NCI-H446 (cell line): ENCODE data around the gene ZC3H12D.
"Not testable (repeated sequence)": the region's sequence is repeated elsewhere in the genome, so short reads cannot be mapped to it uniquely, and the experiment has no call there.

Experiments used
- DNase-seq, 2 experiments: peaks; one replicate each; lab custom pipeline; 2025; lab: John Stamatoyannopoulos, UW

Gene ZC3H12D

GRCh38 chr6:149484733-149485700 is at the start of gene ZC3H12D:
Gene ZC3H12D, minus strand, starts transcription at chr6:149485014. Its CDS starts 10,471 bp downstream, at chr6:149474543.
- no peak for DNase-seq

DNA sequence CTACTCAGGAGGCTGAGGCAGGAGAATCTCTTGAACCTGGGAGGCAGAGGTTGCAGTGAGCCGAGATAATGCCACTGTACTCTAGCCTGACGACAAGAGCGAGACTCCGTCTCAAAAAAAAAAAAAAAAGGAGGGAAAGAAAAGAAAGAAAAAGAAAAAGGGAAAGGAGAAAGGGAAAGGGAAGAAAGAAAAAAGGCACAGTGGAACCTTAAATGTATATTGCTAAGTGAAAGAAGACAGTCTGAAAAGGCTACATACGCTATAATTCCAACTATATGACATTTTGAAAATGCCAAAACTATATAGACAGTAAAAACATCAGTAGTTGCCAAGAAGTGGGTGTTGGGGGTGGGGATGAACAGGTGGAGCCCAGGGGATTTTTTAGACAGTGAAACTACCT is 44.8 kb upstream of the ZC3H12D start:
- no peak for DNase-seq

DNA sequence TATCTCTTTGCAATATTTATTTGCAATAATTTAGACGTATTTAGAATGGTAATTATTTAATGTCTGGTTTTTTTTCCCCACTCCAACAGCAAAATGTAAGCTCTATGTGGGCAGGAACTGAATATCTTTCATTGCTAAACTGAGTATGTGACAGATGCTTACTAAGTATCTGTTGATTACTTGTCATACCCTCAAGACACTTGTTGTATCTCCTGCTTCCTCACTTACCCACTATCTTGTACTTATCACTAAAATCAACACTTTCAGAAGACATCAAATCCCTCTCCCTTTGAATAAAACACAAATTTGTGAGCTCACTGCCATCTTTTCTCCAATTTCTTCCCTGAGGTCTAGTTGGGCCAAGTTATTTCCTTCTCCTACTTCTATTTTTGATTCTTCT is 30.7 kb upstream of the ZC3H12D start:
- no peak for DNase-seq

GRCh38 chr6:149513915-149514314 is 29.1 kb upstream of the ZC3H12D start:
- DNase-seq, result no peak

- no peak for DNase-seq
These were observed 26.1 kb upstream of the ZC3H12D start for GRCh38 chr6:149510793-149511512.

- no peak for DNase-seq
These were observed 23.7 kb upstream of the ZC3H12D start for GRCh38 chr6:149508485-149508884.

DNA sequence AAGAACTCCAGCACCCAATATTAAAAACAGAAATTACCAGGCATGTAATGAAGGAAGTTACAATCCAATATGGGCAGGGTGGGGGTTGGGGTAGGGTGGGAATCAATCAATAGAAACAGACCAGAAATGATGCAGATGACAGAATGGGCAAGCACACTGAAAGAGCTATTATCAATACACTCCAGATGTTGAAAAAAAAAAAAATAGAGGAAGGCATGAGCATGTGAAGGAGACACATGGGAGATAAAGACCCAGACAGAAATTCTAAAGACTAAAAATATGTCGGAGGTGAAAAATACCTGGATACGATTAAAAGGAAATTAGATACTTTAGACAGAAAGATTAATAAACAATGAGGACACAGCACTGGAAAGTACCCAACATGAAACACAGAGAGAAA is 19.1 kb upstream of the ZC3H12D start:
- no peak for DNase-seq

- DNase-seq, result no peak
These were observed 18.5 kb upstream of the ZC3H12D start for GRCh38 chr6:149503276-149503675.

DNA sequence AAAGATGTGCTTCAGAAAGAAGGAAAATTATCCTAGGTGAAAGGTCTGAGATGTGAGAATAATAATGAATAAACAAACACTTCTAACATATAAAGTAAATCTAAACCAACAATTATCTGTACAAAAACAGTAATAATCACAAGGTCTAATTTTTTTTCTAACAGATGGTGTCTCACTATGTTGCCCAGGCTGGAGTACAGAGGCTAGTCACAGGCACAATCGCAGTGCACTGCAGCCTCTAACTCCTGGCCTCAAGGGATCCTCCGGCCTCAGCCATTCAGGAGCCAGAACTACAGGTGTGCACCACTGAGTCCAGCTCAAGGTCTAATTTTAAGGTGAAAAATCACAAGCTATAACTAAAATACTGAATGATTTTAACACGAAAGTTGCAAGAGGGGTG is 17.0 kb upstream of the ZC3H12D start:
- DNase-seq, result no peak

DNA sequence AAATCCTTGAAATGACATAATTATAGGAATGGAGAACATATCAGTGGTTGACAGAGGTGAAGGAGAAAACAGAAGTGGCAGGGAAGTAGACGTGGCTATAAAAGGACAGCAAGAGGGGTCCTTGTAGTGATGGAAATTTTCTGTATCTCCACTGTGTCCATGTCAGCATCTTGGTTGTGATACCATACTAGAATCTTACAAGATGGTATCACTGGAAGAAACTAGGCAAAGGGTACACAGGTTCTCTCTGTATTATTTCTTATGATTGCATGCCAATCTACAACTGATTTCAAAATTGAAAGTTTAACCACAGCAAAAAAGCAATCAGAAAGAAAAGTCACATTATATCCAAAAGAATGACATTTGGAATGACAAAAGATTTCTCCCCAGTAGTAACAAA is 16.4 kb upstream of the ZC3H12D start:
- DNase-seq, result no peak

GRCh38 chr6:149500096-149500495 is 15.3 kb upstream of the ZC3H12D start:
- DNase-seq, result no peak

- DNase-seq, result peak; percentile 7 to 56
These were observed 14.3 kb upstream of the ZC3H12D start for GRCh38 chr6:149499066-149499465.

DNA sequence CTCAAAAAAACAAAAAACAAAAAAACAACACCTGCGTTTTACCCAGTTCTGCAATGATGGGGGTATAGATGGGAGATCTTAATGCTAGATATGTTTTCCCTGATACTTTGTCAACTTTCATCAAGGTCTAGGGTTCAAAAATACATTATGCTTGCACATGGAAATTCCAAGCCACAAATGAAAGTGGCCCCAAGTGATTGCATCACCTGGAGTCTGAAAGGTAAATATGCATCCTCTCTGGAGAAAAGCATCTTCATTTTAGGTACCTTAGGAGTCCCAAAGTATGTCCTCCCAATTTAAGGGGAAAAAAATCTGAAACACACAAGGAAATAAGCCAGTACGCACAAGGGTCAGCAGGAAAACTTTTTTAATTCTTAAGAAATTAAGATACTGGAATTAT is 12.6 kb upstream of the ZC3H12D start:
- no peak for DNase-seq

DNA sequence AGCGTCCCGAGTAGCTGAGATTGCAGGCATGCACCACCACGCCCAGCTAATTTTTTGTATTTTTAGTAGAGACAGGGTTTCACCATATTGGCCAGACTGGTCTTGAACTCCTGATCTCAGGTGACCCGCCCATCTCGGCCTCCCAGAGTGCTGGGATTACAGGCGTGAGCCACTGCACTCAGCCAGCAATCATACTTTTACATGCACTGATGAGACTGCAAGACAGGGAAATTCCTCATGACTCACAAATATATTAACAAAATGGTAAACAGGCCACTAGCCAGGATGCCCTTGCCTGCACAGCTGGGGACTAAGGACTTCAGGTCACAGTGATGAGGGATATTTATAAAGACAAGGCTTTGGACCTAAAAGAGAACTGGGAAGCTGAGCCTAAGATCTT is 11.8 kb upstream of the ZC3H12D start:
- DNase-seq, result not testable (repeated sequence)

DNA sequence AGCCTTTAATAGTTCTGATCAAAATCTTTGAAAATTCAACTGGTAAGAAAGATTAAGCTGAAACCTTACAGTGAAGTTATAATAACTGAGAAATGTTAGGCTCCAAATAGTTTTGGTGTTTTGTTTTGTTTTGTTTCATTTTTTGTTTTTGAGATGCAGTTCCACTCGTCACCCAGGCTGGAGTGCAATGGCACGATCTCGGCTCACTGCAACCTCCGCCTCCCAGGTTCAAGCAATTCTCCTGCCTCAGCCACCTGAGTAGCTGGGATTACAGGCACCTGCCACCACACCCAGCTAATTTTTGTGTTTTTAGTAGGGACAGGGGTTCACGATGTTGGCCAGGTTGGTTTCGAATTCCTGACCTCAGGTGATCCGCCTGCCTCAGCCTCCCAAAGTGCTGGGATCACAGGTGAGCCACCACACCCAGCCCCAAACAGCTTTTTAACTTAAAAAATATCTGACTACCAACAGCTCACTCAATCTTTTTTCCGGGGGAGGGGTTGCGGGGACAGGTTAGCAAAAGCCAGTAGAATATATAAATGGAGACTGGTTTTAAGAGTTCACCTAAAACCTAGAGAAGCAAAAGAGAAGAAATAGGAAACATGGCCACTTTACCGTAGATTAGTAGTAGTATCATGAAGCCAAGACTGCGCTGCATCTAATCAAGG is 10.7 kb upstream of the ZC3H12D start:
- DNase-seq, result not testable (repeated sequence)

DNA sequence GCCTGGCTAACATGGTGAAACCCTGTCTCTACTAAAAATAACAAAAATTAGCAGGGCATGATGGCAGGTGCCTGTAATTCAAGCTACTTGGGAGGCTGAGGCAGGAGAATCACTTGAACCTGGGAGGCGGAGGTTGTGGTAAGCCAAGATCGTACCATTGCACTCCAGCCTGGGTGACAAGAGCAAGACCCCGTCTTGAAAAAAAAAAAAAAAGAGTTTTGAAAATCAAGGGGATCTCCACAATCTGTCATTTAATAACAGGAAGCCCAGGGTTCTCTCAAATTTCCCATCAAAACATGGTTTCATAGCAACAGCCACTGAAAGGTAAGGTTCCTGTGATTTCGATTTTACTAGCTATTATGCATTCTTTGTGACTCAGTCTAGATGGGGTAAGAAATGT is 10.0 kb upstream of the ZC3H12D start:
- not testable (repeated sequence) for DNase-seq

GRCh38 chr6:149493761-149494320 is 9.0 kb upstream of the ZC3H12D start:
- DNase-seq, result no peak

DNA sequence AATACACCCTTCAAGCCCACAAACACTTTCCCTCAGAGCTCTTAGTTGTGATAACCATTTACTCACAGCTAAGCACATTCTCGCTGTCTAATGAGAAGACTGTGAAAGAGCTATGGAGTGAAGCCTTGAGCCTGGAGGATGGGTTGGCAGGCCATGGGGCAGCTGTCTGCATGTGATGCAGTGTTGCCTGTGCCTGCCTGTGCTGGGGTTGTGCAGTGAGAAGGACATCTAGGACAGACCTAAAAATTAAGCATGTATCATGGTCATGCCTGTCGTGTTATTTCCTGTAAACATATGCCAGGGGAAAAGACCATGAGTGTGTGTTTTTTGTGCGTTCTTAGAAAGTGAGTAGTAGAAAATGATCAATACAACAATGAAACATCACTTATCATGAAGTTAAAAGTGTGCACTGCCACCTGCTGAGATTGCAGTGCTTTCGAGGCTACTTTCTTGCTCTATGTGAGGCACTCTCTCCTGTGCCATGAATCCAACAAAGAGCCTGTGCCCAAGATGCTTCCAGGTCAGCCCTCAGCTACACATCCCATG is 8.1 kb upstream of the ZC3H12D start:
- no peak for DNase-seq

- no peak for DNase-seq
These were observed 5.2 kb upstream of the ZC3H12D start for GRCh38 chr6:149489967-149490366.

DNA sequence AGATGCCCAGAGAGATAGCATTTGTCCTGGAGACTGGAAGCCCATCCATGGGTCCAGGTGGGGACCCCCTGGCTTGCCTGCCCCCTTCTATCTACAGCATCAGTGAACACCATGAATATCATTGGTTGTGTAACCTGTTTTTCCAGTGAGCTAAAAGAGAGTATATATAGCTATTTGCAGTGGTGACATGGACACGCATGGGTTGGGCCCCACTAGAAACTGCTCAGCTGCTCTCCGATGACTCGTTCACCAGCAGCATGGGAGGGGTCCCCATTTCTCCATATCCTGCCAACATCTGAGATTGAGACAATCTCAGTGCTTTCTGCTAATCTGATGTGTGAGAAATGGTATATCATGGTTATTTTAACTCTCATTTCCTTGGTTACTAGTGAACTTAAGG is 4.0 kb upstream of the ZC3H12D start:
- no peak for DNase-seq

DNA sequence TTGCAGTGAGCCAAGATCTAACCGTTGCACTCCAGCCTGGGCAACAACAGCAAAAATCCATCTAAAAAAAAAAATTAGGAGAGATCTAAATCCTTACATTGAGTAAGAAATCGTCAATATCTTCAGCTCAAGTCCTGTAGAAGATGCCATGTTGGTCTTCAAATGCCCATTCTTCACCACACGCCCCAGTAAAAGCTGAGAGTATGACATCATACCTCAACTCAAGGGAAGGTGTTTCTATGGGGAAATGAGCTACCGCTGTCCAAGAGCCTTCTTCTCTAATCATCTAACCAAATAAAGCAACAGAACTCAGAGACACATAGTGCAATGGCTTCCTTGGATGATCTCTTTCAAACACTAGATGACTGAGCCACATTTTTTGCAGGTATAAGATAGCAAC is 2.5 kb upstream of the ZC3H12D start:
- no peak for DNase-seq
